Glomerular endothelial cell (primary cell): ENCODE measurements around the gene SRC. TPM values are rescaled to one million over a fixed set of nuclear protein-coding genes. Genes with fewer than 3 reads are reported as not detected.

ENCODE experiments used
- DNase-seq: peaks from one replicate; pipeline ENCODE4 v3.0.0-alpha.2; 2011; ENCODE audit warnings: low read depth, low spot score; ENCODE audit errors: extremely low read depth
- total RNA-seq: library from RNA; depleted of rRNA; stranded (reverse); fragments of >200 nt; gene quantifications from 2 replicates; pipeline ENCODE4 v1.2.3, GENCODE V29; 2015

SRC gene
- total RNA-seq = 20.6 and 20.7 TPM in 2 replicates

- no peak for DNase-seq
Measured at GRCh38 chr20:37345339-37346235, at the start of gene SRC. Gene SRC, plus strand, starts transcription at chr20:37346140. Its CDS starts 38,014 bp downstream, at chr20:37384154.

- no peak for DNase-seq
Measured at GRCh38 chr20:37296371-37296770, 49.6 kb upstream of the SRC start.

- no peak for DNase-seq
Measured at GRCh38 chr20:37297066-37297736, 48.7 kb upstream of the SRC start.

- DNase-seq = no peak
Measured at GRCh38 chr20:37298190-37298939, 47.6 kb upstream of the SRC start.

GRCh38 chr20:37299718-37300528, 46.0 kb upstream of the SRC start:
- DNase-seq = no peak

- DNase-seq = no peak
Measured at GRCh38 chr20:37301120-37301519, 44.8 kb upstream of the SRC start.

- no peak for DNase-seq
Measured at GRCh38 chr20:37301558-37301957, 44.4 kb upstream of the SRC start.

- no peak for DNase-seq
Measured at GRCh38 chr20:37302981-37303380, 43.0 kb upstream of the SRC start.

- DNase-seq = no peak
Measured at GRCh38 chr20:37303637-37304036, 42.3 kb upstream of the SRC start.

GRCh38 chr20:37305079-37305478, 40.9 kb upstream of the SRC start:
- no peak for DNase-seq

GRCh38 chr20:37305839-37306238, 40.1 kb upstream of the SRC start:
- no peak for DNase-seq

- no peak for DNase-seq
Measured at GRCh38 chr20:37308086-37309050, 37.6 kb upstream of the SRC start.

- no peak for DNase-seq
Measured at GRCh38 chr20:37309290-37309689, 36.6 kb upstream of the SRC start.

- DNase-seq = no peak
Measured at GRCh38 chr20:37309936-37310590, 35.9 kb upstream of the SRC start.

GRCh38 chr20:37310951-37311350, 35.0 kb upstream of the SRC start:
- DNase-seq = no peak

GRCh38 chr20:37311710-37312355, 34.1 kb upstream of the SRC start:
- DNase-seq = no peak

GRCh38 chr20:37313546-37314091, 32.3 kb upstream of the SRC start:
- no peak for DNase-seq

GRCh38 chr20:37314099-37314498, 31.8 kb upstream of the SRC start:
- no peak for DNase-seq
